SW 1271 (cell line): ENCODE measurements around the gene WRAP53.
A peak's percentile ranks its signal among the peaks of the same experiment; 100 is the strongest.

Source experiments
- DNase-seq, 2 experiments: peaks; one replicate each; lab custom pipeline; 2025; lab: John Stamatoyannopoulos, UW

Gene WRAP53

GRCh38 chr17:7684851-7685532, 3.3 kb upstream of the WRAP53 start:
- DNase-seq = no peak

- DNase-seq = peak; percentile 86 to 97
These were observed 2.6 kb upstream of the WRAP53 start for GRCh38 chr17:7685533-7686221.

GRCh38 chr17:7686222-7687071, 1.8 kb upstream of the WRAP53 start:
- peak; percentile 86 to 97 for DNase-seq

- DNase-seq = peak; percentile 85 to 92
These were observed 987 bp upstream of the WRAP53 start, which contains the start of gene TP53 for GRCh38 chr17:7687072-7687907. Gene TP53 (minus strand): TSS chr17:7687490. CDS start chr17:7676594, 10,896 bp downstream.

- DNase-seq = no peak
These were observed 585 bp downstream of the WRAP53 start for GRCh38 chr17:7688808-7689316.

GRCh38 chr17:7695586-7695985, 7.3 kb downstream of the WRAP53 start:
- DNase-seq = no peak

GRCh38 chr17:7697828-7698588, 9.7 kb downstream of the WRAP53 start:
- DNase-seq = no peak

GRCh38 chr17:7700510-7700909, 12.2 kb downstream of the WRAP53 start:
- no peak for DNase-seq

- no peak for DNase-seq
These were observed 13.4 kb downstream of the WRAP53 start for GRCh38 chr17:7701681-7702080.

- DNase-seq = no peak
These were observed 14.5 kb downstream of the WRAP53 start for GRCh38 chr17:7702776-7703175.

- DNase-seq = peak in 1 of 2 experiments; percentile 66
These were observed 15.6 kb downstream of the WRAP53 start for GRCh38 chr17:7703584-7704479.

GRCh38 chr17:7704601-7705268, 16.5 kb downstream of the WRAP53 start, which contains the start of gene EFNB3:
Gene EFNB3 (plus strand): TSS chr17:7705202. CDS start chr17:7705599, 397 bp downstream.
- DNase-seq = no peak

- DNase-seq = no peak
These were observed 17.3 kb downstream of the WRAP53 start for GRCh38 chr17:7705269-7706255.

- DNase-seq = no peak
These were observed 18.5 kb downstream of the WRAP53 start for GRCh38 chr17:7706631-7707354.

GRCh38 chr17:7707446-7707845, 19.2 kb downstream of the WRAP53 start:
- no peak for DNase-seq

GRCh38 chr17:7707858-7708750, 19.8 kb downstream of the WRAP53 start:
- no peak for DNase-seq
